Left hindlimb (tissue), 1 donor: ENCODE data around the gene SCAPER.
"Not testable (repeated sequence)": the region's sequence is repeated elsewhere in the genome, so short reads cannot be mapped to it uniquely, and the experiment has no call there.

Experiments
- DNase-seq: peaks from one replicate; pipeline ENCODE4 v3.0.0-alpha.2; 2018

The SCAPER gene

GRCh38 chr15:76303909-76304308 is 601.2 kb downstream of the SCAPER start:
- DNase-seq, result no peak

GRCh38 chr15:76299786-76300185 is 605.4 kb downstream of the SCAPER start:
- DNase-seq, result no peak

- no peak for DNase-seq
Measured at GRCh38 chr15:76298986-76299385, 606.2 kb downstream of the SCAPER start.

- not testable (repeated sequence) for DNase-seq
Measured at GRCh38 chr15:76297951-76298350, 607.2 kb downstream of the SCAPER start.
